Trophoblast cell (in vitro differentiated cells and primary cell): ENCODE results near the gene MYH15.

Source experiments
- DNase-seq, 2 donors: peaks; one replicate each; pipeline ENCODE4 v3.0.0-alpha.2; 2016
- H2AFZ ChIP-seq: 2 replicates; pipeline ENCODE4 v1.6.1; 2013; ENCODE audit warnings: low read length, moderate library complexity, mild to moderate bottlenecking; ENCODE audit not compliant: insufficient read depth, poor library complexity
- H2AK5ac ChIP-seq: 2 replicates; pipeline ENCODE4 v1.6.1; 2013; ENCODE audit warnings: mild to moderate bottlenecking, low read length
- H2BK120ac ChIP-seq: 2 replicates; pipeline ENCODE4 v1.6.1; 2013; ENCODE audit warnings: low read length, mild to moderate bottlenecking, moderate library complexity; ENCODE audit not compliant: insufficient read depth, poor library complexity
- H2BK12ac ChIP-seq: 2 replicates; pipeline ENCODE4 v1.6.1; 2013; ENCODE audit warnings: mild to moderate bottlenecking, low read length, moderate library complexity
- H2BK5ac ChIP-seq: 2 replicates; pipeline ENCODE4 v1.6.1; 2013; ENCODE audit warnings: low read length, low read depth, moderate library complexity, mild to moderate bottlenecking; ENCODE audit not compliant: poor library complexity
- H3K14ac ChIP-seq: 2 replicates; pipeline ENCODE4 v1.6.1; 2013; ENCODE audit warnings: mild to moderate bottlenecking, low read length
- H3K18ac ChIP-seq: 2 replicates; pipeline ENCODE4 v1.6.1; 2013; ENCODE audit warnings: mild to moderate bottlenecking, low read length
- H3K23ac ChIP-seq: 2 replicates; pipeline ENCODE4 v1.6.1; 2013; ENCODE audit warnings: low read length
- H3K27ac ChIP-seq: 2 replicates; pipeline ENCODE4 v1.5.1; 2013; ENCODE audit warnings: low read depth, mild to moderate bottlenecking, inconsistent platforms, low read length, moderate library complexity
- H3K27me3 ChIP-seq: 2 replicates; pipeline ENCODE4 v1.6.1; 2013; ENCODE audit warnings: inconsistent platforms, mild to moderate bottlenecking, low read length, moderate library complexity; ENCODE audit not compliant: insufficient read depth
- H3K36me3 ChIP-seq, 2 experiments: 1 replicate in 1 of 2; 2 replicates in 1 of 2; pipeline ENCODE4 v1.6.1; 2013; ENCODE audit warnings: low read length in 2 of 2, mild to moderate bottlenecking in 2 of 2, moderate library complexity in 1 of 2; ENCODE audit not compliant: insufficient read depth in 2 of 2, control insufficient read depth in 1 of 2
- H3K4ac ChIP-seq: 2 replicates; pipeline ENCODE4 v1.6.1; 2013; ENCODE audit warnings: low read depth, mild to moderate bottlenecking, low read length, moderate library complexity
- H3K4me1 ChIP-seq, 2 experiments: 1 replicate in 1 of 2; 2 replicates in 1 of 2; pipeline ENCODE4 v1.6.1; 2013; ENCODE audit warnings: low read length in 2 of 2, mild to moderate bottlenecking in 2 of 2, moderate library complexity in 1 of 2; ENCODE audit not compliant: insufficient read depth in 2 of 2, control insufficient read depth in 1 of 2
- H3K4me2 ChIP-seq: 2 replicates; pipeline ENCODE4 v1.6.1; 2013; ENCODE audit warnings: inconsistent platforms, mild to moderate bottlenecking, low read length, moderate library complexity
- H3K4me3 ChIP-seq: 2 replicates; pipeline ENCODE4 v1.5.1; 2013; ENCODE audit warnings: mild to moderate bottlenecking, low read depth, low read length, inconsistent platforms
- H3K79me1 ChIP-seq: one replicate; pipeline ENCODE4 v1.6.1; 2013; ENCODE audit warnings: low read length
- H3K79me2 ChIP-seq: 2 replicates; pipeline ENCODE4 v1.6.1; 2013; ENCODE audit warnings: low read length, mild to moderate bottlenecking; ENCODE audit not compliant: control insufficient read depth, insufficient read depth, poor library complexity
- H3K9ac ChIP-seq: 2 replicates; pipeline ENCODE4 v1.6.1; 2013; ENCODE audit warnings: mild to moderate bottlenecking, low read length
- H3K9me3 ChIP-seq: 2 replicates; pipeline ENCODE4 v1.6.1; 2013; ENCODE audit warnings: low read depth, mild to moderate bottlenecking, control low read depth, inconsistent platforms, low read length; ENCODE audit not compliant: insufficient read depth
- H4K12ac ChIP-seq: 2 replicates; pipeline ENCODE4 v1.6.1; 2013; ENCODE audit warnings: low read depth, mild to moderate bottlenecking, low read length, moderate library complexity
- H4K8ac ChIP-seq: 2 replicates; pipeline ENCODE4 v1.6.1; 2013; ENCODE audit warnings: low read depth, mild to moderate bottlenecking, low read length, moderate library complexity
- H4K91ac ChIP-seq: one replicate; pipeline ENCODE4 v1.6.1; 2013; ENCODE audit warnings: low read depth, mild to moderate bottlenecking, low read length, moderate library complexity
- WGBS: extraction: QIAGEN DNeasy Blood & Tissue Kit; methylation state at CpG from one replicate; pipeline ENCODE4 v1.1.7; 2013; ENCODE audit warnings: missing lambda C conversion rate; ENCODE audit not compliant: insufficient read length, insufficient coverage; ENCODE audit errors: extremely low coverage; 5-methylcytosine and 5-hydroxymethylcytosine counted together

MYH15 gene

DNA sequence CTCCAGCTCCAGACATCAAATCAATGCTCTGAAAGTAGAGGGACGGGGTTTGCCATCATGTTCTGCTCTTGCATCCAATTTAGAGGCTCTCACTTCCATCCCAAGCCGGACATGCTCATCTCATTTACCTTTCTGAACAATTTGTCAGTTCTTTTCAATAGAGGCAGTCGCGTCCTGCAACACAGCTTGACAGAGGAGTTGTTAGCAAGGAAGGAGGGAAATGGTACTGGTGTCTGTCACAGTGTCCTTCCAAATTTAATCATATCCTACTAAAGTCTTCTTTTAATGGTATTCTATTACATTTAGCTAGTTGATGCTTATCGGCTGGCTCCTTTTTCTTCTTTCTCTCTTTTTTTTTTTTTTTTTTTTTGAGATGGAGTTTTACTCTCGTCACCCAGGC, 168.5 kb downstream of the MYH15 start:
- Histone ChIP-seq H4K91ac (no peak overlapping the region), H3K79me2 (no peaks in the 10 kb centered on the region), H3K27me3 (no peaks in the 10 kb centered on the region), H3K4me2 (no peak overlapping the region), H3K23ac (no peak overlapping the region), H3K4me1 (peaks cover 5 to 9% of the 10 kb centered on the region in 2 experiments), H3K36me3 (no peaks in the 10 kb centered on the region), H3K9me3 (no peaks in the 10 kb centered on the region), H2BK120ac (no peak overlapping the region), H3K27ac (no peak overlapping the region), H3K18ac (no peak overlapping the region), H3K79me1 (peaks cover 5% of the 10 kb centered on the region), H2AFZ (no peak overlapping the region), H4K8ac (no peak overlapping the region), H2AK5ac (no peak overlapping the region), H3K4ac (no peak overlapping the region), H2BK12ac (no peak overlapping the region), H3K14ac (no peak overlapping the region), H2BK5ac (no peak overlapping the region), H3K9ac (no peak overlapping the region), H3K4me3 (no peak overlapping the region), H4K12ac (no peak overlapping the region)
- no peak for DNase-seq
- WGBS, result no CpG with 5 or more reads among the region's 6 CpGs

DNA sequence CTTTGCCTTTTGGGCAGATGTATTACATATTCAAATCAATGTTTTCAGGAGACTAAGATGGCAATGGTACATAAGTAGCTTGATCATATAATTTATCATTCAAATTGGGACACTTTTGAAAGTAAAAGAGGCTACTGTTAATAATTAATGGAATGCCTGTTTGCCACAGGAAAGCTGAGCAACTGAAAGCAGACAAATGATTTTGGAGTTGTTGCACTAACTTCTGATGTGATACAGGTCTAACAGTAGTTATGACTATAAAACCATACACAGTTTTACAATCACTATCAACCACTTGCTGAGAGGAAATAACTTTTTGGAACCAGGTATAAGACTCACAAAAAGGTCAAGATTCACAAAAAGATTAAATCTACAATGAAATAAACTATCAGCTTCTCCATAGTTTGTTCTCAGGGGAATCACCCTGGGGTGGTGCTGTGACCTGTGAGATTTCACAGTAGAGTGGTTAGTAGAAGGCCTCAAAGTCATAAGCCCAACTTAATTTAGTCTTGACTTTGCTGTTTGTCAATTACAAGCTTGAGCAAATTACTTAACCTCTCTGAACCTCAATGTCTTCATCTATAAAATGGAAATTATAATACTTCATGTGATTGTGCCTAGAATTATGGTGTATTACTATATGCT, 171.4 kb downstream of the MYH15 start:
- no peak for DNase-seq
- no peak overlapping the region for H3K27ac ChIP-seq
- H3K27me3 ChIP-seq, result no peaks in the 10 kb centered on the region
- no peak overlapping the region for H2BK120ac ChIP-seq
- H3K36me3 ChIP-seq, result no peaks in the 10 kb centered on the region
- no peak overlapping the region for H4K91ac ChIP-seq
- no peak overlapping the region for H2AK5ac ChIP-seq
- H2BK5ac ChIP-seq, result no peak overlapping the region
- no peak overlapping the region for H4K12ac ChIP-seq
- no peaks in the 10 kb centered on the region for H3K9me3 ChIP-seq
- no peaks in the 10 kb centered on the region for H3K79me1 ChIP-seq
- no peak overlapping the region for H3K14ac ChIP-seq
- no peak overlapping the region for H4K8ac ChIP-seq
- no peak overlapping the region for H3K4ac ChIP-seq
- no peak overlapping the region for H3K18ac ChIP-seq
- H2AFZ ChIP-seq, result no peak overlapping the region
- no peak overlapping the region for H3K4me2 ChIP-seq
- no peak overlapping the region for H3K9ac ChIP-seq
- no peak overlapping the region for H3K23ac ChIP-seq
- H3K79me2 ChIP-seq, result no peaks in the 10 kb centered on the region
- H2BK12ac ChIP-seq, result no peak overlapping the region
- no peak overlapping the region for H3K4me3 ChIP-seq
- no peaks in the 10 kb centered on the region for H3K4me1 ChIP-seq

DNA sequence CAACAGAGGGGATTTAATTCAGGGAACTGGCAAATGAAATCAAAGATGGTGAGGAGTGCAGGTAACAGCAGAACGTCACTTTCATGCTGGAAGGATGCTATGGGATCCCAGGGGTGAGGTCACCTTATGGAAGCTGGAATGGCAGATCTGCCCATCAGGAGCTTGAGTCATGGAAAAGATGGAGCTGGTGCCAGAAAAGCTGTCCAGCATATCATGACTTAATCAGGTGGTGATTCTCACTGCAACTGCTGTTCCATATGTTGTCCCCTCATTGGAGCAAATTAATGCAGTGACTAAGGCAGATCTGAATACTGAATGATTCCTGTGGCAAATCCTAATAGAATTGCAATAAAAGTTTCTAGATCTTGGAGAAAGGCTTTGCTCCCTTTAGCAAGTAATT, 175.7 kb downstream of the MYH15 start:
- Histone ChIP-seq H4K12ac (no peak overlapping the region), H3K27ac (no peak overlapping the region), H3K18ac (no peak overlapping the region), H3K4me2 (no peak overlapping the region), H3K4ac (no peak overlapping the region), H4K91ac (no peak overlapping the region), H2AFZ (no peak overlapping the region), H4K8ac (no peak overlapping the region), H3K4me3 (no peak overlapping the region), H3K36me3 (no peaks in the 10 kb centered on the region), H3K79me2 (no peaks in the 10 kb centered on the region), H3K14ac (no peak overlapping the region), H3K23ac (no peak overlapping the region), H2AK5ac (no peak overlapping the region), H3K9me3 (no peaks in the 10 kb centered on the region), H3K79me1 (no peaks in the 10 kb centered on the region), H2BK12ac (no peak overlapping the region), H3K27me3 (no peaks in the 10 kb centered on the region), H3K4me1 (no peaks in the 10 kb centered on the region), H2BK5ac (no peak overlapping the region), H2BK120ac (no peak overlapping the region), H3K9ac (no peak overlapping the region)
- WGBS, result no CpG with 5 or more reads among the region's 1 CpG
- DNase-seq, result no peak

DNA sequence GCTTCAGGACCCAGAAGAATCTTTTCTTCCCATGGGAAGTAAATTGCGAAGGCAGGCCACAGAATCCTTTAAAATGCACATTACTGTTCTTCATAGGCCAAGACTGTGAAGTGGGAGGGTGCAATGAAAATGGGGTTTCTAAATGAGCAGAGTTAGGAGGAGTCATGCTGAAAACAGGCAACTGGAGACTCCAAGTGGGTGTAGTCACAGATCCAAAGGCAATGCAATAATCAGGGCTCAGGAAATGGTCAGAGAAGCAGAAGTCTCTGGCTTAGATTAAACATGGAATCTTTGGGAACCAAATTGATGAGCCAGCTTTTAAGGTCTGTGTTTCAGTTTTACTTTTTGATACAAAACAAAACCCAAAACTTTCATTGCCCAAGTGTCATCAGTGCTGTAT, 176.4 kb downstream of the MYH15 start:
- H4K12ac ChIP-seq, result no peak overlapping the region
- no peak overlapping the region for H2BK5ac ChIP-seq
- no peak overlapping the region for H3K4ac ChIP-seq
- no peaks in the 10 kb centered on the region for H3K36me3 ChIP-seq
- no peak overlapping the region for H2BK120ac ChIP-seq
- H2BK12ac ChIP-seq, result no peak overlapping the region
- no peaks in the 10 kb centered on the region for H3K9me3 ChIP-seq
- H2AFZ ChIP-seq, result no peak overlapping the region
- no peaks in the 10 kb centered on the region for H3K4me1 ChIP-seq
- no peak overlapping the region for H3K27ac ChIP-seq
- no peaks in the 10 kb centered on the region for H3K27me3 ChIP-seq
- H4K91ac ChIP-seq, result no peak overlapping the region
- H3K14ac ChIP-seq, result no peak overlapping the region
- DNase-seq, result no peak
- no peak overlapping the region for H3K4me3 ChIP-seq
- no peak overlapping the region for H4K8ac ChIP-seq
- H3K79me2 ChIP-seq, result no peaks in the 10 kb centered on the region
- no peak overlapping the region for H3K4me2 ChIP-seq
- H3K23ac ChIP-seq, result no peak overlapping the region
- H3K9ac ChIP-seq, result no peak overlapping the region
- no CpG with 5 or more reads among the region's 1 CpG for WGBS
- H3K18ac ChIP-seq, result no peak overlapping the region
- H2AK5ac ChIP-seq, result no peak overlapping the region
- no peaks in the 10 kb centered on the region for H3K79me1 ChIP-seq
